Rectal smooth muscle tissue (tissue), 1 donor: ENCODE data around the gene ERCC8.
"Not testable (repeated sequence)": the region's sequence is repeated elsewhere in the genome, so short reads cannot be mapped to it uniquely, and the experiment has no call there.

Source experiments
- H3K27ac ChIP-seq: one replicate; pipeline ENCODE4 v1.7.0; 2013; ENCODE audit warnings: low read depth, low read length, inconsistent platforms
- H3K27me3 ChIP-seq: one replicate; pipeline ENCODE4 v1.7.0; 2013; ENCODE audit warnings: low read length; ENCODE audit not compliant: control insufficient read depth, insufficient read depth
- H3K36me3 ChIP-seq: one replicate; pipeline ENCODE4 v1.7.0; 2013; ENCODE audit warnings: low read length; ENCODE audit not compliant: control insufficient read depth, insufficient read depth
- H3K4me1 ChIP-seq: one replicate; pipeline ENCODE4 v1.7.0; 2013; ENCODE audit warnings: low read length; ENCODE audit not compliant: control insufficient read depth, insufficient read depth
- H3K4me3 ChIP-seq: one replicate; pipeline ENCODE4 v1.7.0; 2013; ENCODE audit warnings: low read length
- H3K9ac ChIP-seq: one replicate; pipeline ENCODE4 v1.7.0; 2013; ENCODE audit warnings: low read length

Gene ERCC8

DNA sequence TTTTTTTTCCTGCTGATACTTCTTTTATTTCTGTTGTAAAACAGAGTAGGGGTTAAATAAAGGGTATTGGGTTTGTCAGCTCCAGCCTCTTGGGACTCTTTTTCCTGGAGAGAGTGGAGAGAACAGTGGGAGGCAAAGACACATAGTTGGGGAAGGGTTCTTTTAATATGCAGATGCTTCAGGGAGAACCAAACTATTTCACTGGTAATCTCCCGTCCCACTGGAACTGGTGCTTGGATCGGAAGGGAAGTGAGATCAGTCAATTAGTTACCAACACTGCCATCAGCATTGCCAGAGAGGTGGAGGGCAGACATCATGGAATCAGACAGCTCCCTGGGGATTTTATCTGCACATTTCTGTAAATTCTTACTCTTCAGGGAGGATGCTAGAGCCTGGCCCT lies 53.2 kb downstream of the ERCC8 start:
- H3K36me3 ChIP-seq = no peaks in the 10 kb centered on the region
- no peaks in the 10 kb centered on the region for H3K27me3 ChIP-seq
- H3K27ac ChIP-seq = no peak overlapping the region
- no peak overlapping the region for H3K4me3 ChIP-seq
- no peak overlapping the region for H3K9ac ChIP-seq
- H3K4me1 ChIP-seq = no peaks in the 10 kb centered on the region

DNA sequence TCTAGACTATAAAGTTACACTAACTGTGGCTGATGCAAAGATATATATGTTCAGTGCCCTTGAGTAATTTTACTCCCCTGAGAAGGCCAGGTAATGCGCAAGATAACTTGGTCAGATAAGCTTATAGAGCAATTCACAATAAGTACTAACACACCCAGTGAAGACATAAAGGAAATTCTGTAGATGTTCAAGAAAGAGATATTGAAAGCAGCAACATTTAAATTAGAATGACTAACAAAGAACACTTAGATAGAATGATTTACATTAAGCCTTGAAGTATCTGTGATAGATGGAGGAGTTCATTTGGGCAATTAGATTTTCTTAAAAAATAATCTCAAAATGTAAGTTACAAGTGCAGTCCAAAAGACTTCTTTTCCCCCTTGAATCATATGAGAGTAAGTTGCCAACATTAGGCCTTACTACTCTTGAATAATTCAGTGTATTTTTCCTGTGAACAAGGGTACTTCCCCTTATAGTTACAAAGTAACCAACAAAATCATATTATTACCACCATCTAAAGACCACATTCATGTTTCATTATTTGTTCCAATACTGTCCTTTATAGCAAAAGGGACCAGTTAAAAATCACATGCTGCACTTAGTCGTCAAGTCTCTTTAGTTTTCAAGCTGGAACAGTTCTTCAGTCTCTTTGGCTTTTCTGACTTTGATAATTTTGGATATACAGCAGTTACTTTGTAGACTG lies 56.4 kb downstream of the ERCC8 start:
- Histone ChIP-seq H3K9ac (no peak overlapping the region), H3K36me3 (no peaks in the 10 kb centered on the region), H3K4me1 (no peaks in the 10 kb centered on the region), H3K27ac (no peak overlapping the region), H3K27me3 (no peaks in the 10 kb centered on the region), H3K4me3 (no peak overlapping the region)

GRCh38 chr5:60887746-60888145 lies 57.1 kb downstream of the ERCC8 start:
- Histone ChIP-seq H3K27me3 (no peaks in the 10 kb centered on the region), H3K27ac (no peak overlapping the region), H3K9ac (no peak overlapping the region), H3K4me3 (no peak overlapping the region), H3K4me1 (no peaks in the 10 kb centered on the region), H3K36me3 (no peaks in the 10 kb centered on the region)

DNA sequence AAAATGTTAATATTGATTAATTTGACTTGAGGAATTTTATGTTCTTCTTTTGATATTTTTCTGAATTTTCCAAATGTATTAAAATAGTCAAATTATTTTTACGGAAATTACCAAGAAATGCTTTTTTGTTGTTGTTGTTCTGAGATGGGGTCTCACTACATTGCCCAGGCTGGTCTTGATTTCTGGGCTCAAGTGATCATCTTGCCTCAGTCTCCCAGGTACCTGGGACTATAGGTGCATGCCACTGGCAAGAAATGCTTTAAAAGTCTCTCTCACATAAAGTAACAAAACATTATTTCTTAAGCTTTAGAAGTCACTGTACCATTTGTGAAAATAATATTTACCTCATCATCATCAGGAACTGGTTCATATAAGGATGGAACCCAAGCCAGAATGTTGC lies 57.8 kb downstream of the ERCC8 start:
- Histone ChIP-seq H3K36me3 (no peaks in the 10 kb centered on the region), H3K27me3 (no peaks in the 10 kb centered on the region), H3K9ac (no peak overlapping the region), H3K4me1 (no peaks in the 10 kb centered on the region), H3K27ac (no peak overlapping the region), H3K4me3 (no peak overlapping the region)

DNA sequence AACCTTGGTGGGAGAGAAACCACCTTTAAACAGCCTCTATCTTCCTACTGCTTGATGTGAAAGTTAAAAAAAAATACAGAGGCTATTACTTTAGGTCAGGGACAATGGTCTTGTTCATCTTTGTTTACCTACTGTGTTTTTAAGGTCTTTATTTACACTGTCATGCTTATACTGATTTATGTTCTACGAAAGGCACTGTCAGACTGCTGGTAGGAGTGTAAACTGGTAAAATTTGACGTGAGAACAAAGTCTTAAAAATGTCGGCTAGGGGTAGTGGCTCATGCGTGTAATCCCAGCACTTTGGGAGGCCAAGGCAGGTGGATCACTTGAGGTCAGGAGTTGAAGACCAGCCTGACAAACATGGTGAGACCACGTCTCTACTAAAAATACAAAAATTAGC lies 58.7 kb downstream of the ERCC8 start:
- H3K27me3 ChIP-seq = no peaks in the 10 kb centered on the region
- H3K4me1 ChIP-seq = no peaks in the 10 kb centered on the region
- H3K9ac ChIP-seq = no peak overlapping the region
- no peak overlapping the region for H3K27ac ChIP-seq
- H3K4me3 ChIP-seq = no peak overlapping the region
- no peaks in the 10 kb centered on the region for H3K36me3 ChIP-seq

GRCh38 chr5:60883229-60883628 lies 61.6 kb downstream of the ERCC8 start:
- H3K9ac ChIP-seq = no peak overlapping the region
- H3K27ac ChIP-seq = no peak overlapping the region
- no peak overlapping the region for H3K4me3 ChIP-seq
- no peaks in the 10 kb centered on the region for H3K36me3 ChIP-seq
- H3K4me1 ChIP-seq = no peaks in the 10 kb centered on the region
- H3K27me3 ChIP-seq = no peaks in the 10 kb centered on the region

DNA sequence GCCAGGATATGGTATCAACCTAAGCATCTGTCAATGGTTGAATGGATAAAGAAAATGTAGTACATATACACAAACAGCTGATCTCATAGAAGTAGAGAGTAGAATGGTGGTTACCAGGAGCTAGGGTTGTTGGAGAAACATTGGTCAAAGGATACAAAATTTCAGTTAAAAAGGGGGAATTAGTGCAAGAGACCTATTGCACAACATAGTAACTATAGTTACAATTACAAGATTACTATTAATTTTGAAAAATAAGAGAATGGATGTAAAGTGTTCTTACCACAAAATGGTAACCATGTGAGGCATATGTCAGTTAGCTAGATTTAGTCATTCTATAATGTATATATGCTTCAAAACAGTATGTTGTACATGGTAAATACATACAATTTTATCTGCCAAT lies 72.0 kb downstream of the ERCC8 start:
- no peaks in the 10 kb centered on the region for H3K4me1 ChIP-seq
- no peak overlapping the region for H3K9ac ChIP-seq
- H3K27me3 ChIP-seq = no peaks in the 10 kb centered on the region
- H3K36me3 ChIP-seq = no peaks in the 10 kb centered on the region
- no peak overlapping the region for H3K4me3 ChIP-seq
- no peak overlapping the region for H3K27ac ChIP-seq

DNA sequence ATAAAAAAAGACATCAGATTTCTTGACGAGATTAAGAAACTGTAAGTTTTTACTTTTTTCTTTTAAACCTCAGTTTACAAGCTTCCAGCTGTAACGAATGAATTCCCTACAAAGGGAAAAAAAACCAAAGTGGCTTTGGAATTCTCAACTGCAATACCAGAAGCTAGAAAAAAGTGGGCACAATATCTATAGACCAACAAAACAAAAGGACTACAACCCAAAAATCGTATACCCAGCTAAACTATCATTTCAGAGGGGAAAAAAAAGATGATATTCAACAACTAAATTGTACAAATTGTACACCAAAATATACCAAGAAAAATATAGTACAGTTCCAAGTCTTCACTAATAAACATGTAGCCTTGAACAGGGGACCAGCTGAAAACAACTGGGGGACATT lies 74.0 kb downstream of the ERCC8 start:
- H3K27me3 ChIP-seq = no peaks in the 10 kb centered on the region
- H3K4me3 ChIP-seq = no peak overlapping the region
- no peak overlapping the region for H3K27ac ChIP-seq
- no peaks in the 10 kb centered on the region for H3K4me1 ChIP-seq
- H3K36me3 ChIP-seq = no peaks in the 10 kb centered on the region
- H3K9ac ChIP-seq = no peak overlapping the region

- not testable (repeated sequence) for H3K9ac ChIP-seq, H3K27me3 ChIP-seq, H3K4me3 ChIP-seq, H3K36me3 ChIP-seq, H3K4me1 ChIP-seq, H3K27ac ChIP-seq
These were observed 84.3 kb downstream of the ERCC8 start for GRCh38 chr5:60860572-60860971.

- Histone ChIP-seq H3K27ac (no peak overlapping the region), H3K4me3 (no peak overlapping the region), H3K9ac (no peak overlapping the region), H3K27me3 (no peaks in the 10 kb centered on the region), H3K4me1 (no peaks in the 10 kb centered on the region), H3K36me3 (no peaks in the 10 kb centered on the region)
These were observed 88.8 kb downstream of the ERCC8 start for GRCh38 chr5:60856066-60856465.

- no peaks in the 10 kb centered on the region for H3K4me1 ChIP-seq
- no peaks in the 10 kb centered on the region for H3K27me3 ChIP-seq
- no peaks in the 10 kb centered on the region for H3K36me3 ChIP-seq
- H3K27ac ChIP-seq = no peak overlapping the region
- no peak overlapping the region for H3K9ac ChIP-seq
- no peak overlapping the region for H3K4me3 ChIP-seq
These were observed 91.9 kb downstream of the ERCC8 start for GRCh38 chr5:60852940-60853339.

- Histone ChIP-seq H3K27me3 (no peaks in the 10 kb centered on the region), H3K27ac (no peak overlapping the region)
These were observed 92.6 kb downstream of the ERCC8 start for GRCh38 chr5:60852317-60852716.

DNA sequence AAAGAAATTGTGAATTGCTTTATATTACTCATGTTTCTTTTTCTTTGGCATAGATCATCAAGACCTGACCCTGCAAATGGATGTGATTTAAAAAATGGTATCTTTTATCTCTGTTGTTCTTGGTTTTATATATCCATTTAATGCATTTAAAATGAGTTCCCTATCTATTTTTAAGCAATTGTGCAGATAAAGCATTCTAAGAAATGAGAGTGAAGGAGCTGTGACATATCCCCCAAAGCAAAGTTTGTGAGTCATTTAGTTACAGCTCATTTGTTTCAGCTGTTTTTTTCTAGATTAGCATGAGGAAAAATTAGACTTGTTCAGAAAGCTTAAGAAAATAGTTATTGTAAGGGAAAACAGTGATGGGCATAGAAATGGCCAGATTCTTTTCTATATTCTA lies 93.2 kb downstream of the ERCC8 start:
- Histone ChIP-seq H3K4me1 (no peaks in the 10 kb centered on the region), H3K27ac (no peak overlapping the region), H3K27me3 (no peaks in the 10 kb centered on the region), H3K4me3 (no peak overlapping the region), H3K9ac (no peak overlapping the region), H3K36me3 (no peaks in the 10 kb centered on the region)

More at GRCh38 chr5:60852317-60852716, 92.6 kb downstream of the ERCC8 start:
- Histone ChIP-seq H3K9ac (no peak overlapping the region), H3K4me3 (no peak overlapping the region), H3K36me3 (no peaks in the 10 kb centered on the region), H3K4me1 (no peaks in the 10 kb centered on the region)
